H4 (cell line): ENCODE data around the gene MTCH1. TPM values are rescaled to one million over a fixed set of nuclear protein-coding genes. Genes with fewer than 3 reads are reported as not detected.
A peak's percentile ranks its signal among the peaks of the same experiment; 100 is the strongest.
"Not testable (repeated sequence)": the region's sequence is repeated elsewhere in the genome, so short reads cannot be mapped to it uniquely, and the experiment has no call there.

Experiments
- DNase-seq: peaks from one replicate; pipeline ENCODE4 v3.0.0-alpha.2; 2015; ENCODE audit warnings: low spot score
- total RNA-seq: library from RNA; depleted of rRNA; stranded (reverse); fragments of >200 nt; shearing (Covaris generic); gene quantifications from 2 replicates; pipeline ENCODE4 v1.2.3, GENCODE V29; 2014

MTCH1 gene
- total RNA-seq, 1 experiment from 2014 or later = 165 TPM

GRCh38 chr6:36954262-36954931 is 31.6 kb downstream of the MTCH1 start, which contains the start of gene PI16:
Gene PI16 (plus strand): TSS chr6:36954738. CDS start chr6:36954761, 23 bp downstream.
- no peak for DNase-seq

- DNase-seq = no peak
These were observed 32.1 kb downstream of the MTCH1 start for GRCh38 chr6:36953931-36954261.

- DNase-seq = no peak
These were observed 36.4 kb downstream of the MTCH1 start for GRCh38 chr6:36949636-36950035.

GRCh38 chr6:36949076-36949475 is 36.9 kb downstream of the MTCH1 start:
- DNase-seq = not testable (repeated sequence)

- no peak for DNase-seq
These were observed 38.2 kb downstream of the MTCH1 start for GRCh38 chr6:36947570-36948351.

GRCh38 chr6:36946526-36946925 is 39.5 kb downstream of the MTCH1 start:
- no peak for DNase-seq

- no peak for DNase-seq
These were observed 40.7 kb downstream of the MTCH1 start for GRCh38 chr6:36945301-36945700.

GRCh38 chr6:36944650-36945049 is 41.3 kb downstream of the MTCH1 start:
- DNase-seq = no peak

GRCh38 chr6:36942329-36942728 is 43.7 kb downstream of the MTCH1 start:
- DNase-seq = not testable (repeated sequence)

GRCh38 chr6:36941561-36941960 is 44.4 kb downstream of the MTCH1 start:
- DNase-seq = not testable (repeated sequence)

- no peak for DNase-seq
These were observed 46.0 kb downstream of the MTCH1 start for GRCh38 chr6:36940027-36940426.

GRCh38 chr6:36939005-36939404 is 47.0 kb downstream of the MTCH1 start:
- not testable (repeated sequence) for DNase-seq

GRCh38 chr6:36938536-36938935 is 47.5 kb downstream of the MTCH1 start:
- DNase-seq = no peak

GRCh38 chr6:36937896-36938295 is 48.1 kb downstream of the MTCH1 start:
- no peak for DNase-seq

GRCh38 chr6:36936824-36937223 is 49.2 kb downstream of the MTCH1 start:
- no peak for DNase-seq

- DNase-seq = no peak
These were observed 51.1 kb downstream of the MTCH1 start for GRCh38 chr6:36934901-36935300.

GRCh38 chr6:36933519-36933918 is 52.5 kb downstream of the MTCH1 start:
- no peak for DNase-seq

- no peak for DNase-seq
These were observed 52.9 kb downstream of the MTCH1 start for GRCh38 chr6:36933102-36933501.

- no peak for DNase-seq
These were observed 55.5 kb downstream of the MTCH1 start for GRCh38 chr6:36930483-36930882.

GRCh38 chr6:36929607-36930006 is 56.4 kb downstream of the MTCH1 start:
- peak; percentile 31 for DNase-seq

GRCh38 chr6:36929152-36929551 is 56.8 kb downstream of the MTCH1 start:
- DNase-seq = no peak

- no peak for DNase-seq
These were observed 57.5 kb downstream of the MTCH1 start for GRCh38 chr6:36928547-36928918.
